Right lobe of liver (tissue), 6 donors: Measurements from ENCODE around the gene RERE. TPM values are rescaled to one million over a fixed set of nuclear protein-coding genes. Genes with fewer than 3 reads are reported as not detected.
A peak's percentile ranks its signal among the peaks of the same experiment; 100 is the strongest.

Experiments
- ATAC-seq, 4 donors: fragments of 200-7000 bp; cut with Tn5 transposase; one replicate each; pipeline ENCODE4 v1.9.1; 2020; ENCODE audit warnings: mild to moderate bottlenecking in 4 of 4, moderate library complexity in 4 of 4
- DNase-seq, 3 donors: peaks; one replicate each; pipeline ENCODE4 v3.0.0-alpha.2; 2020
- H3K27ac ChIP-seq, 3 donors: fragments of 200-600 bp; one replicate each; pipeline ENCODE4 v1.8.0; 2022
- H3K27me3 ChIP-seq, 2 donors: fragments of 200-600 bp; one replicate each; pipeline ENCODE4 v1.8.0; 2022
- H3K36me3 ChIP-seq, 4 donors: fragments of 200-600 bp; sonication (generic) in 1 of 4; one replicate each; pipeline versions ENCODE4 v1.5.1 to v1.8.0; 2017 to 2022; ENCODE audit warnings: control low read depth in 1 of 4
- H3K4me1 ChIP-seq, 4 donors: fragments of 200-600 bp; sonication (generic) in 1 of 4; one replicate each; pipeline versions ENCODE4 v1.5.1 to v1.8.0; 2017 to 2022; ENCODE audit warnings: control low read depth in 1 of 4
- H3K4me3 ChIP-seq, 3 donors: fragments of 200-600 bp; one replicate each; pipeline ENCODE4 v1.8.0; 2022
- H3K9me3 ChIP-seq, 4 donors: fragments of 200-600 bp; sonication (generic) in 1 of 4; one replicate each; pipeline versions ENCODE4 v1.5.1 to v1.8.0; 2017 to 2022; ENCODE audit warnings: control low read depth in 1 of 4
- POLR2A ChIP-seq: fragments of 450-650 bp; IDR thresholded peaks from one replicate; pipeline ENCODE4 v1.6.1; 2017; ENCODE audit warnings: antibody characterized with exemption, mild to moderate bottlenecking
- WGBS: methylation state at CpG from one replicate; pipeline ENCODE4 v1.1.6; 2018; ENCODE audit warnings: low coverage, low lambda C conversion rate; ENCODE audit not compliant: insufficient coverage; ENCODE audit errors: missing lambda C conversion rate; 5-methylcytosine and 5-hydroxymethylcytosine counted together
- intact Hi-C, 2 donors: fragments of 100-400 bp; cut with DNase I; formaldehyde crosslinking; loops; one replicate each; pipeline versions ENCODE4 v1.11.2 to v1.14.1; 2022
- total RNA-seq, 6 experiments: library from RNA; depleted of rRNA in 2 of 6; stranded (reverse); fragments of >200 nt in 2 of 6; fragmentation: NEBNext Ultra II Directional in 3 of 6; extraction: Animal tissue kit (Norgen Biotek cat#: 25700) in 3 of 6; gene quantifications; one replicate each; pipeline versions ENCODE4 v1.1.0 to v1.2.4, GENCODE V29; 2016 to 2023
- TF ChIP-seq, protein P1 (sequence below), 4 donors: fragments of 200-600 bp in 3 of 4; fragments of 450-650 bp in 1 of 4; IDR thresholded peaks; one replicate each; pipeline versions ENCODE4 v1.5.1 to v1.8.0; 2016 to 2022; ENCODE audit warnings: antibody characterized with exemption in 4 of 4, mild to moderate bottlenecking in 2 of 4
- donor health status: DM: no; HTN: yes; CAD: no.
- donor health status: DM: no; HTN: no; CAD: no.
- donor health status: DM: no; HTN: no; CAD: no.
- donor health status: DM: no; HTN: yes; CAD: no.
- donor health status: DM: no; HTN: yes; CAD: no.

Gene RERE
- total RNA-seq, 6 experiments from 2014 or later: 17.5 to 38.4 (median 25.0) TPM

GRCh38 chr1:8352886-8353785 is 464.3 kb downstream of the RERE start:
- ATAC-seq: peak in 1 of 4 donors; percentile 13
- H3K27me3 ChIP-seq: no peaks in the 10 kb centered on the region
- no peaks in the 10 kb centered on the region for H3K4me1 ChIP-seq
- intact Hi-C loops: no loop called here
- 57% methylated on average over 10 of the region's 21 CpGs for WGBS
- peaks cover 0 to 45% (median 28%) of the 10 kb centered on the region in 4 donors for H3K36me3 ChIP-seq
- no peak overlapping the region for H3K4me3 ChIP-seq
- no peak for TF ChIP-seq POLR2A
- TF ChIP-seq, protein P1, sequence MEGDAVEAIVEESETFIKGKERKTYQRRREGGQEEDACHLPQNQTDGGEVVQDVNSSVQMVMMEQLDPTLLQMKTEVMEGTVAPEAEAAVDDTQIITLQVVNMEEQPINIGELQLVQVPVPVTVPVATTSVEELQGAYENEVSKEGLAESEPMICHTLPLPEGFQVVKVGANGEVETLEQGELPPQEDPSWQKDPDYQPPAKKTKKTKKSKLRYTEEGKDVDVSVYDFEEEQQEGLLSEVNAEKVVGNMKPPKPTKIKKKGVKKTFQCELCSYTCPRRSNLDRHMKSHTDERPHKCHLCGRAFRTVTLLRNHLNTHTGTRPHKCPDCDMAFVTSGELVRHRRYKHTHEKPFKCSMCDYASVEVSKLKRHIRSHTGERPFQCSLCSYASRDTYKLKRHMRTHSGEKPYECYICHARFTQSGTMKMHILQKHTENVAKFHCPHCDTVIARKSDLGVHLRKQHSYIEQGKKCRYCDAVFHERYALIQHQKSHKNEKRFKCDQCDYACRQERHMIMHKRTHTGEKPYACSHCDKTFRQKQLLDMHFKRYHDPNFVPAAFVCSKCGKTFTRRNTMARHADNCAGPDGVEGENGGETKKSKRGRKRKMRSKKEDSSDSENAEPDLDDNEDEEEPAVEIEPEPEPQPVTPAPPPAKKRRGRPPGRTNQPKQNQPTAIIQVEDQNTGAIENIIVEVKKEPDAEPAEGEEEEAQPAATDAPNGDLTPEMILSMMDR (IDR thresholded peaks at IDR 0.05): no peak
- H3K27ac ChIP-seq: peak overlapping the region; percentile 15 to 46 (median 33)
- no peak for DNase-seq
- H3K9me3 ChIP-seq: no peaks in the 10 kb centered on the region

DNA sequence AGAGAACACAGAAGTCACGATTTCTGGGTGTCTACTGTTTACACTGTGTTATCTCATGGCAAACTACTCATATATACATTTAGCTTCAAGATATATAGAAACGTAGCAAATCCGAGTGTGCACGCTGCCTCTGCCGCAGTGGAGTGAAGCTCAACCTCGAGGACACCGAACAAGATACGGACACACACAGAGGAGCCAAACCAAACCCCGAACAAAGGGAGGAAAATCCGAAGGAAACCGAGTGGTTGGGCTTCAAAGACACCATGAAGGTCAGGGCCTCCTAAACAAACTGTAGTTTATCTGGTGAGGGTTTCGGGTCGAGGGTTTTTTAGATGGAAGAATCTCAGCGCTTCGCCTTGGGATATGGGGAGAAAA is 465.0 kb downstream of the RERE start:
- DNase-seq: no peak
- Histone ChIP-seq H3K9me3 (no peaks in the 10 kb centered on the region), H3K4me1 (no peaks in the 10 kb centered on the region), H3K36me3 (peaks cover 0 to 38% (median 25%) of the 10 kb centered on the region in 4 donors), H3K4me3 (no peak overlapping the region), H3K27ac (peak overlapping the region; percentile 15 to 46 (median 33)), H3K27me3 (no peaks in the 10 kb centered on the region)
- TF ChIP-seq POLR2A: no peak
- TF ChIP-seq, protein P1 (IDR thresholded peaks at IDR 0.05): no peak
- intact Hi-C loops: no loop called here
- ATAC-seq: no peak
- 81% methylated on average over 12 of the region's 15 CpGs for whole genome bisulfite sequencing

GRCh38 chr1:8351693-8352470 is 465.6 kb downstream of the RERE start:
- Histone ChIP-seq H3K4me3 (no peak overlapping the region), H3K4me1 (no peaks in the 10 kb centered on the region), H3K27me3 (no peaks in the 10 kb centered on the region), H3K27ac (peak overlapping the region in 1 of 3 donors; percentile 15), H3K9me3 (no peaks in the 10 kb centered on the region), H3K36me3 (peaks cover 0 to 33% (median 22%) of the 10 kb centered on the region in 4 donors)
- DNase-seq (peak in 2 of 3 donors; percentile 49 to 60), ATAC-seq (peak; percentile 20 to 40 (median 32))
- intact Hi-C loops: no loop called here
- 61% methylated on average over 5 of the region's 13 CpGs for WGBS
- TF ChIP-seq, protein P1 (IDR thresholded peaks at IDR 0.05): peak; percentile 38 to 54 (median 46)
- no peak for TF ChIP-seq POLR2A

DNA sequence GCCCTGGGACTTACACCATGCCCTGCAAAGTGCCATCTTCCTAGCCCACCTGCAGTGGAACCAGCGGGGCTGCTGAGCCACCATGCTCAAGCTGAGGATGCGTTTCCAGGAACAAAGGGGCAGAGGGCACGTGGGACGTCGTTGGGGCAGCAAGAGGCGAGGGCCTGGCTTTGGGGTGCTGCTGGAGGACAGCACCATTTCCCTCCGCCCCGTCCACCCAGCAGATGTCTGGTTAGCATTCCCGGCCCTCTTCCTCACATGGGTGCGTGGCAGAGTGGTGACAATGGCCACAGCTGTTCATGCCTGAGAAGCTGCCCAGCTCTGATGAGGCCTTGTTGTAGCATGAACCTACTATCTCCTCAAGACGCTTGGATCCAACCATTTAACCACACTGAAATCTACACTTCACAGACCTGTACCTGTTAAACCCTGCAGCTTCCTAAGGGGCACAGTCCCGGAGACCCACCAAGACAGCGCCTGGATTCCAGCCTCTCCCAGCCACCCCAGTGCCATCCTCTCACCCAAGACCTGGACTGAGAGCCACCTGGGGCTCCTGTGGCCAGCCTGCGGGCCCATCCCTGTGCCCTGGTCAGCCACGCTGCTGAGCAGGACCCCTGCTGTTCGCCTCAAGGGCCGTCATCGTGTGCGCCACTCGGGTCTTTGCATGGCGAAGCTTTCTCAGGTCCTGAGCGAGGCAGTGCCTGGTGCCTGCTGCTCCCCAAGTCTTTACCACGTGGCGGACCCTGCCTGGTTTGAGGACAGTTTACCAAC is 466.3 kb downstream of the RERE start:
- 0% methylated on average over 1 of the region's 24 CpGs for WGBS
- H3K4me1 ChIP-seq: no peaks in the 10 kb centered on the region
- intact Hi-C loops: no loop called here
- H3K27ac ChIP-seq: no peak overlapping the region
- no peaks in the 10 kb centered on the region for H3K27me3 ChIP-seq
- peaks cover 0 to 28% (median 19%) of the 10 kb centered on the region in 4 donors for H3K36me3 ChIP-seq
- H3K4me3 ChIP-seq: no peak overlapping the region
- TF ChIP-seq, protein P1 (IDR thresholded peaks at IDR 0.05): no peak
- TF ChIP-seq POLR2A: no peak
- peak in 1 of 3 donors; percentile 46 for DNase-seq
- no peaks in the 10 kb centered on the region for H3K9me3 ChIP-seq
- no peak for ATAC-seq
